OCI-LY3 (cell line): ENCODE measurements around the gene RAD1.

ENCODE experiments used
- H2AFZ ChIP-seq: fragments of 200-600, 300-600 bp; shearing (Covaris generic); 2 replicates; pipeline ENCODE4 v1.6.0; 2014; ENCODE audit warnings: antibody characterized with exemption, low read depth, low read length
- H3K27ac ChIP-seq: fragments of 200-600, 300-600 bp; sonication (generic); 2 replicates; pipeline ENCODE4 v1.5.1; 2014; ENCODE audit warnings: mild to moderate bottlenecking, low read length, moderate library complexity, mixed read lengths
- H3K27me3 ChIP-seq: fragments of 200-600, 300-600 bp; sonication (generic); 2 replicates; pipeline ENCODE4 v1.6.1; 2014; ENCODE audit warnings: low read depth, low read length, mixed read lengths
- H3K36me3 ChIP-seq: fragments of 200-600, 300-600 bp; sonication (generic); replicated peaks from 2 replicates; pipeline ENCODE3; 2014; ENCODE audit warnings: low read depth, low read length, mixed read lengths
- H3K4me1 ChIP-seq: fragments of 300-600, 200-600 bp; sonication (generic); 2 replicates; pipeline ENCODE4 v1.6.1; 2014; ENCODE audit warnings: low read length, mixed read lengths
- H3K4me2 ChIP-seq: fragments of 200-600, 300-600 bp; sonication (generic); 2 replicates; pipeline ENCODE4 v1.6.1; 2014; ENCODE audit warnings: low read length, mixed read lengths
- H3K4me3 ChIP-seq: fragments of 300-600, 200-600 bp; sonication (generic); 2 replicates; pipeline ENCODE4 v1.5.1; 2014; ENCODE audit warnings: antibody characterized with exemption, mild to moderate bottlenecking, low read length, moderate library complexity
- H3K79me2 ChIP-seq: fragments of 300-600, 200-600 bp; shearing (Covaris generic); 2 replicates; pipeline ENCODE4 v1.6.1; 2014; ENCODE audit warnings: mild to moderate bottlenecking, low read length, mixed read lengths
- H3K9ac ChIP-seq: fragments of 300-600, 200-600 bp; shearing (Covaris generic); 2 replicates; pipeline ENCODE4 v1.6.0; 2014; ENCODE audit warnings: mild to moderate bottlenecking, low read length, moderate library complexity
- H3K9me3 ChIP-seq: fragments of 200-600, 300-600 bp; shearing (Covaris generic); 2 replicates; pipeline ENCODE4 v1.6.1; 2014; ENCODE audit warnings: low read length, mixed read lengths; ENCODE audit not compliant: insufficient read depth
- H4K20me1 ChIP-seq: fragments of 200-600, 300-600 bp; sonication (generic); 2 replicates; pipeline ENCODE4 v1.6.1; 2016; ENCODE audit warnings: low read length, mixed read lengths; ENCODE audit not compliant: insufficient read depth
- EZH2phosphoT487 ChIP-seq: fragments of 200-600 bp; shearing (Covaris generic); IDR thresholded peaks from 2 replicates; pipeline ENCODE4 v1.6.1; 2018; ENCODE audit warnings: antibody characterized with exemption, mixed run types, low read depth
- TF ChIP-seq, protein P1 (sequence below): fragments of 200-600, 300-600 bp; sonication (generic); IDR thresholded peaks from 2 replicates; pipeline ENCODE4 v1.5.1; 2014; ENCODE audit warnings: antibody characterized with exemption, low read length, low read depth

Gene RAD1

GRCh38 chr5:34928267-34928666, 13.0 kb upstream of the RAD1 start:
- Histone ChIP-seq H3K4me2 (no peak overlapping the region), H3K27ac (no peak overlapping the region), H4K20me1 (no peaks in the 10 kb centered on the region), H3K9me3 (no peaks in the 10 kb centered on the region), H3K4me3 (no peak overlapping the region), H3K79me2 (peaks cover 39% of the 10 kb centered on the region), H2AFZ (no peak overlapping the region), H3K36me3 (peaks cover 23% of the 10 kb centered on the region), H3K27me3 (no peaks in the 10 kb centered on the region), H3K9ac (no peak overlapping the region), H3K4me1 (peaks cover 19% of the 10 kb centered on the region)
- TF ChIP-seq, protein P1, sequence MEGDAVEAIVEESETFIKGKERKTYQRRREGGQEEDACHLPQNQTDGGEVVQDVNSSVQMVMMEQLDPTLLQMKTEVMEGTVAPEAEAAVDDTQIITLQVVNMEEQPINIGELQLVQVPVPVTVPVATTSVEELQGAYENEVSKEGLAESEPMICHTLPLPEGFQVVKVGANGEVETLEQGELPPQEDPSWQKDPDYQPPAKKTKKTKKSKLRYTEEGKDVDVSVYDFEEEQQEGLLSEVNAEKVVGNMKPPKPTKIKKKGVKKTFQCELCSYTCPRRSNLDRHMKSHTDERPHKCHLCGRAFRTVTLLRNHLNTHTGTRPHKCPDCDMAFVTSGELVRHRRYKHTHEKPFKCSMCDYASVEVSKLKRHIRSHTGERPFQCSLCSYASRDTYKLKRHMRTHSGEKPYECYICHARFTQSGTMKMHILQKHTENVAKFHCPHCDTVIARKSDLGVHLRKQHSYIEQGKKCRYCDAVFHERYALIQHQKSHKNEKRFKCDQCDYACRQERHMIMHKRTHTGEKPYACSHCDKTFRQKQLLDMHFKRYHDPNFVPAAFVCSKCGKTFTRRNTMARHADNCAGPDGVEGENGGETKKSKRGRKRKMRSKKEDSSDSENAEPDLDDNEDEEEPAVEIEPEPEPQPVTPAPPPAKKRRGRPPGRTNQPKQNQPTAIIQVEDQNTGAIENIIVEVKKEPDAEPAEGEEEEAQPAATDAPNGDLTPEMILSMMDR, result no peak
- no peak for TF ChIP-seq EZH2phosphoT487

GRCh38 chr5:34927785-34928184, 12.5 kb upstream of the RAD1 start:
- Histone ChIP-seq H3K4me1 (peaks cover 19% of the 10 kb centered on the region), H3K9me3 (no peaks in the 10 kb centered on the region), H3K9ac (no peak overlapping the region), H2AFZ (no peak overlapping the region), H3K36me3 (peaks cover 26% of the 10 kb centered on the region), H3K4me3 (no peak overlapping the region), H3K27me3 (no peaks in the 10 kb centered on the region), H3K4me2 (no peak overlapping the region), H4K20me1 (no peaks in the 10 kb centered on the region), H3K79me2 (peaks cover 36% of the 10 kb centered on the region), H3K27ac (no peak overlapping the region)
- TF ChIP-seq, protein P1, result no peak
- TF ChIP-seq EZH2phosphoT487, result no peak

- peaks cover 27% of the 10 kb centered on the region for H3K79me2 ChIP-seq
Observed at GRCh38 chr5:34926318-34926888, 11.1 kb upstream of the RAD1 start.

DNA sequence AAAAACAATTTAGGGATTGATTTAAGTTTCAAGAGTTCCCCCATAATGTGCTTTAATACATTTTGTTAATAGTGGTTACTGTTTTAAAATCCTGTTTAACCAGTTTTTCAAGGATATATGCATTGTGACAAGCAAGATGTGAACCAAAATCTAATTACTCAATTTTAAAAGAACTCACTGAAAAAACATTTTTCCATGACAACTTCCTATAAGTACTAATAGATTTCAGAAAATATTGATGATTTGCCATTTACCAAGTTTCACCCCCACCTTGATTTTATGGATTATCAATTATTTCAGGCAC, 9.1 kb upstream of the RAD1 start:
- H3K27me3 ChIP-seq, result no peaks in the 10 kb centered on the region
- H3K27ac ChIP-seq, result no peak overlapping the region
- peaks cover 8% of the 10 kb centered on the region for H3K4me1 ChIP-seq
- no peak overlapping the region for H3K4me2 ChIP-seq
- H3K9ac ChIP-seq, result no peak overlapping the region
- H3K36me3 ChIP-seq, result peaks cover 45% of the 10 kb centered on the region
- H3K79me2 ChIP-seq, result peaks cover 26% of the 10 kb centered on the region
- H3K4me3 ChIP-seq, result no peak overlapping the region
- H4K20me1 ChIP-seq, result no peaks in the 10 kb centered on the region
- no peaks in the 10 kb centered on the region for H3K9me3 ChIP-seq
- TF ChIP-seq, protein P1, result no peak
- no peak for TF ChIP-seq EZH2phosphoT487
- H2AFZ ChIP-seq, result no peak overlapping the region

More at GRCh38 chr5:34926318-34926888, 11.1 kb upstream of the RAD1 start:
- Histone ChIP-seq H3K4me2 (no peak overlapping the region), H3K9ac (no peak overlapping the region), H3K4me1 (peaks cover 17% of the 10 kb centered on the region), H3K9me3 (no peaks in the 10 kb centered on the region), H3K27me3 (no peaks in the 10 kb centered on the region), H2AFZ (no peak overlapping the region), H3K27ac (0 out of 2 replicates have a peak overlapping the region, but pooled peaks have one; percentile 9), H4K20me1 (no peaks in the 10 kb centered on the region), H3K4me3 (no peak overlapping the region), H3K36me3 (peaks cover 30% of the 10 kb centered on the region)
- TF ChIP-seq, protein P1, result no peak
- no peak for TF ChIP-seq EZH2phosphoT487
